GM18867 (cell line): Measurements from ENCODE around the gene KRTAP20-3.

Experiments used
- ATAC-seq: cut with Tn5 transposase; IDR thresholded peaks from one replicate; pipeline ENCODE4 v1.9.1; 2021; ENCODE audit warnings: mild to moderate bottlenecking, moderate library complexity; ENCODE audit not compliant: unreplicated experiment

The KRTAP20-3 gene

GRCh38 chr21:30676737-30677136 lies 34.1 kb downstream of the KRTAP20-3 start:
- ATAC-seq, result no peak

GRCh38 chr21:30680586-30680985 lies 37.9 kb downstream of the KRTAP20-3 start:
- no peak for ATAC-seq

GRCh38 chr21:30684506-30684905 lies 41.8 kb downstream of the KRTAP20-3 start:
- no peak for ATAC-seq

- no peak for ATAC-seq
These were observed 47.2 kb downstream of the KRTAP20-3 start for GRCh38 chr21:30689822-30690221.
